Measurements from ENCODE around the gene THRA. TPM values are rescaled to one million over a fixed set of nuclear protein-coding genes. Genes with fewer than 3 reads are reported as not detected.

Gene THRA
- total and polyA plus RNA-seq, 2 of the 8 experiments (the other 6 are each of a cell fraction or from before 2014, with no cell fraction given): 6.4 to 10.2 TPM

GRCh38 chr17:40025559-40025958, 37.2 kb upstream of the THRA start (continued):
- no peak for TF ChIP-seq CHD7 (IDR thresholded peaks at IDR 0.05; ENCODE audit: insufficient replicate concordance, low read length)
- TF ChIP-seq CTCF (IDR thresholded peaks at IDR 0.05; ENCODE audit: control extremely low read depth in 1 of 3, insufficient read depth in 1 of 3, low read depth in 1 of 3, low read length in 3 of 3): no peak
- no peak for TF ChIP-seq ATF3 (IDR thresholded peaks at IDR 0.05; ENCODE audit: insufficient read depth, low read depth, low read length)
- TF ChIP-seq TAF1 (IDR thresholded peaks at IDR 0.05; ENCODE audit: low read depth, low read length): no peak
- TF ChIP-seq SUZ12 (IDR thresholded peaks at IDR 0.05; ENCODE audit: low read length): no peak
- TF ChIP-seq RAD21 (IDR thresholded peaks at IDR 0.05 in 1 of 2, conservative IDR thresholded peaks at IDR 0.05 in 1 of 2; ENCODE audit: low read depth in 2 of 2, low read length in 2 of 2): no peak
- TF ChIP-seq SP4 (IDR thresholded peaks at IDR 0.05; ENCODE audit: low read length): no peak

Measured in H1 (cell line).